GM12878 (cell line): Measurements from ENCODE around the gene COX6B1. TPM values are rescaled to one million over a fixed set of nuclear protein-coding genes. Genes with fewer than 3 reads are reported as not detected.

Experiments used
- BCL11A ChIP-seq: IDR thresholded peaks from 2 replicates; pipeline ENCODE4 v1.6.1; 2011; ENCODE audit warnings: low read depth, low read length
- BCLAF1 ChIP-seq: fragments of 450-650 bp; IDR thresholded peaks from 2 replicates; pipeline ENCODE4 v1.6.1; 2017; ENCODE audit warnings: antibody characterized with exemption, mild to moderate bottlenecking, moderate library complexity
- CHD2 ChIP-seq: IDR thresholded peaks from 2 replicates; pipeline ENCODE4 v1.6.1; 2011; ENCODE audit warnings: low read depth, low read length, improper control_type of control experiment, borderline replicate concordance
- CHD4 ChIP-seq: fragments of 200-600 bp; sonication (generic); IDR thresholded peaks from 2 replicates; pipeline ENCODE4 v1.6.1; 2016; ENCODE audit warnings: mild to moderate bottlenecking
- EP300 ChIP-seq, 2 experiments: fragments of 150-350 bp in 1 of 2; IDR thresholded peaks; 2 replicates each; pipeline ENCODE4 v1.6.1; 2011 to 2012; ENCODE audit warnings: low read depth in 2 of 2, low read length in 2 of 2, borderline replicate concordance in 1 of 2, improper control_type of control experiment in 1 of 2, inconsistent platforms in 1 of 2; ENCODE audit not compliant: control insufficient read depth in 1 of 2
- HCFC1 ChIP-seq: fragments of 150-350 bp; IDR thresholded peaks from 2 replicates; pipeline ENCODE4 v1.6.1; 2014; ENCODE audit warnings: low read length
- IKZF1 ChIP-seq: fragments of 450-650 bp; conservative IDR thresholded peaks from 2 replicates; pipeline ENCODE4 v1.6.1; 2017; ENCODE audit warnings: antibody characterized with exemption, mild to moderate bottlenecking
- KLF5 ChIP-seq: fragments of 450-650 bp; IDR thresholded peaks from 2 replicates; pipeline ENCODE4 v1.6.1; 2014; ENCODE audit warnings: mild to moderate bottlenecking; ENCODE audit not compliant: partially characterized antibody
- MEF2A ChIP-seq: IDR thresholded peaks from 2 replicates; pipeline ENCODE4 v1.6.1; 2011; ENCODE audit warnings: low read depth, mild to moderate bottlenecking, low read length, moderate library complexity; ENCODE audit not compliant: insufficient read depth
- MLLT1 ChIP-seq: fragments of 450-650 bp; IDR thresholded peaks from 2 replicates; pipeline ENCODE4 v1.6.1; 2016; ENCODE audit warnings: mild to moderate bottlenecking
- POLR2AphosphoS2 ChIP-seq: IDR thresholded peaks from 2 replicates; pipeline ENCODE4 v1.6.1; 2011; ENCODE audit warnings: low read depth, mild to moderate bottlenecking, low read length, improper control_type of control experiment, moderate library complexity
- SIX5 ChIP-seq: IDR thresholded peaks from 2 replicates; pipeline ENCODE4 v1.6.1; 2011; ENCODE audit warnings: mild to moderate bottlenecking, low read depth, low read length, moderate library complexity; ENCODE audit not compliant: severe bottlenecking
- SREBF2 ChIP-seq: IDR thresholded peaks from 2 replicates; pipeline ENCODE4 v1.6.1; 2012; ENCODE audit warnings: mild to moderate bottlenecking, low read length
- SUPT20H ChIP-seq: IDR thresholded peaks from 2 replicates; pipeline ENCODE4 v1.6.1; 2011; ENCODE audit warnings: low read depth, mild to moderate bottlenecking, low read length, moderate library complexity, borderline replicate concordance; ENCODE audit not compliant: control insufficient read depth
- TAF1 ChIP-seq: IDR thresholded peaks from 2 replicates; pipeline ENCODE4 v1.6.1; 2011; ENCODE audit warnings: mild to moderate bottlenecking, low read depth, low read length, borderline replicate concordance
- TBL1XR1 ChIP-seq: IDR thresholded peaks from 2 replicates; pipeline ENCODE4 v1.6.1; 2012; ENCODE audit warnings: low read depth, low read length, improper control_type of control experiment
- polyA plus RNA-seq, 11 experiments: library from polyadenylated mRNA; depleted of rRNA in 4 of 11; unstranded in 6 of 11; stranded (reverse) in 5 of 11; fragments of >200 nt; fragmentation: Nextera tagmentation in 4 of 11; fragmentation: Illumina TruSeq in 1 of 11; extraction: Ambion mirVana in 4 of 11; extraction: Trizol in 1 of 11; gene quantifications; 1 replicate in 1 of 11; 2 replicates in 10 of 11; pipeline versions ENCODE4 v1.2.1 to v1.2.3, GENCODE V29; 2011 to 2016; ENCODE audit warnings: inconsistent platforms in 2 of 11, missing spikeins in 2 of 11, low read depth in 1 of 11
- total RNA-seq, 4 experiments: library from RNA; depleted of rRNA in 3 of 4; stranded (reverse); fragments of >200 nt in 3 of 4; fragmentation: Illumina TruSeq in 1 of 4; extraction: Trizol in 1 of 4; gene quantifications; 2 replicates each; pipeline versions ENCODE4 v1.2.1 to v1.2.3, GENCODE V29; 2013 to 2021
- TF ChIP-seq, protein P1 (sequence below): fragments of 450-650 bp; IDR thresholded peaks from 2 replicates; pipeline ENCODE4 v1.6.1; 2017; ENCODE audit warnings: mild to moderate bottlenecking, low read depth, inconsistent platforms; ENCODE audit not compliant: poor library complexity, severe bottlenecking
- TF ChIP-seq, protein P2 (sequence below): fragments of 450-650 bp; IDR thresholded peaks from 2 replicates; pipeline ENCODE4 v1.6.1; 2017; ENCODE audit warnings: mild to moderate bottlenecking
- TF ChIP-seq, protein P3 (sequence below): fragments of 450-650 bp; IDR thresholded peaks from 2 replicates; pipeline ENCODE4 v1.6.1; 2017; ENCODE audit warnings: low read depth, mild to moderate bottlenecking, moderate library complexity

Gene COX6B1
- total and polyA plus RNA-seq, 10 of the 15 experiments (the other 5 are each of a cell fraction or from before 2014, with no cell fraction given): 500 to 1,700 (median 862) TPM

GRCh38 chr19:35628565-35629331 is 19.4 kb upstream of the COX6B1 start, which contains the start of gene RBM42 (continued):
- TF ChIP-seq TAF1: peak; percentile 62; the same call in 1 of the 2 replicates
- no peak for TF ChIP-seq POLR2AphosphoS2
- TF ChIP-seq BCL11A: no peak; the same call in 1 of the 2 replicates
- no peak for TF ChIP-seq MEF2A
- TF ChIP-seq EP300 (IDR thresholded peaks at IDR 0.05; ENCODE audit: borderline replicate concordance in 1 of 2, control insufficient read depth in 1 of 2, low read depth in 2 of 2, low read length in 2 of 2): no peak
- TF ChIP-seq, protein P1, sequence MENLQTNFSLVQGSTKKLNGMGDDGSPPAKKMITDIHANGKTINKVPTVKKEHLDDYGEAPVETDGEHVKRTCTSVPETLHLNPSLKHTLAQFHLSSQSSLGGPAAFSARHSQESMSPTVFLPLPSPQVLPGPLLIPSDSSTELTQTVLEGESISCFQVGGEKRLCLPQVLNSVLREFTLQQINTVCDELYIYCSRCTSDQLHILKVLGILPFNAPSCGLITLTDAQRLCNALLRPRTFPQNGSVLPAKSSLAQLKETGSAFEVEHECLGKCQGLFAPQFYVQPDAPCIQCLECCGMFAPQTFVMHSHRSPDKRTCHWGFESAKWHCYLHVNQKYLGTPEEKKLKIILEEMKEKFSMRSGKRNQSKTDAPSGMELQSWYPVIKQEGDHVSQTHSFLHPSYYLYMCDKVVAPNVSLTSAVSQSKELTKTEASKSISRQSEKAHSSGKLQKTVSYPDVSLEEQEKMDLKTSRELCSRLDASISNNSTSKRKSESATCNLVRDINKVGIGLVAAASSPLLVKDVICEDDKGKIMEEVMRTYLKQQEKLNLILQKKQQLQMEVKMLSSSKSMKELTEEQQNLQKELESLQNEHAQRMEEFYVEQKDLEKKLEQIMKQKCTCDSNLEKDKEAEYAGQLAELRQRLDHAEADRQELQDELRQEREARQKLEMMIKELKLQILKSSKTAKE: peak; percentile 93
- TF ChIP-seq HCFC1: peak; percentile 91
- TF ChIP-seq IKZF1: peak; percentile 80
- no peak for TF ChIP-seq CHD4
- TF ChIP-seq SIX5: peak; percentile 72
- no peak for TF ChIP-seq BCLAF1
- TF ChIP-seq SREBF2: no peak
- TF ChIP-seq SUPT20H: no peak
- TF ChIP-seq, protein P2, sequence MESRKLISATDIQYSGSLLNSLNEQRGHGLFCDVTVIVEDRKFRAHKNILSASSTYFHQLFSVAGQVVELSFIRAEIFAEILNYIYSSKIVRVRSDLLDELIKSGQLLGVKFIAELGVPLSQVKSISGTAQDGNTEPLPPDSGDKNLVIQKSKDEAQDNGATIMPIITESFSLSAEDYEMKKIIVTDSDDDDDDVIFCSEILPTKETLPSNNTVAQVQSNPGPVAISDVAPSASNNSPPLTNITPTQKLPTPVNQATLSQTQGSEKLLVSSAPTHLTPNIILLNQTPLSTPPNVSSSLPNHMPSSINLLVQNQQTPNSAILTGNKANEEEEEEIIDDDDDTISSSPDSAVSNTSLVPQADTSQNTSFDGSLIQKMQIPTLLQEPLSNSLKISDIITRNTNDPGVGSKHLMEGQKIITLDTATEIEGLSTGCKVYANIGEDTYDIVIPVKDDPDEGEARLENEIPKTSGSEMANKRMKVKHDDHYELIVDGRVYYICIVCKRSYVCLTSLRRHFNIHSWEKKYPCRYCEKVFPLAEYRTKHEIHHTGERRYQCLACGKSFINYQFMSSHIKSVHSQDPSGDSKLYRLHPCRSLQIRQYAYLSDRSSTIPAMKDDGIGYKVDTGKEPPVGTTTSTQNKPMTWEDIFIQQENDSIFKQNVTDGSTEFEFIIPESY: no peak
- TF ChIP-seq MLLT1: 0 out of 2 replicates have a peak, but pooled peaks have one; percentile 21
- peak; percentile 91 for TF ChIP-seq KLF5
- TF ChIP-seq, protein P3, sequence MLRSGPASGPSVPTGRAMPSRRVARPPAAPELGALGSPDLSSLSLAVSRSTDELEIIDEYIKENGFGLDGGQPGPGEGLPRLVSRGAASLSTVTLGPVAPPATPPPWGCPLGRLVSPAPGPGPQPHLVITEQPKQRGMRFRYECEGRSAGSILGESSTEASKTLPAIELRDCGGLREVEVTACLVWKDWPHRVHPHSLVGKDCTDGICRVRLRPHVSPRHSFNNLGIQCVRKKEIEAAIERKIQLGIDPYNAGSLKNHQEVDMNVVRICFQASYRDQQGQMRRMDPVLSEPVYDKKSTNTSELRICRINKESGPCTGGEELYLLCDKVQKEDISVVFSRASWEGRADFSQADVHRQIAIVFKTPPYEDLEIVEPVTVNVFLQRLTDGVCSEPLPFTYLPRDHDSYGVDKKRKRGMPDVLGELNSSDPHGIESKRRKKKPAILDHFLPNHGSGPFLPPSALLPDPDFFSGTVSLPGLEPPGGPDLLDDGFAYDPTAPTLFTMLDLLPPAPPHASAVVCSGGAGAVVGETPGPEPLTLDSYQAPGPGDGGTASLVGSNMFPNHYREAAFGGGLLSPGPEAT: peak; percentile 99
- TF ChIP-seq CHD2: peak; percentile 97
- no peak for TF ChIP-seq TBL1XR1
